B cell (primary cell): ENCODE data around the gene CTIF. TPM values are rescaled to one million over a fixed set of nuclear protein-coding genes. Genes with fewer than 3 reads are reported as not detected.

Experiments
- ATAC-seq: fragments of 200-7000 bp; cut with Tn5 transposase; one replicate; pipeline ENCODE4 v1.10.0; 2021; ENCODE audit warnings: low read depth, mild to moderate bottlenecking, moderate number of reproducible peaks, moderate library complexity
- CTCF ChIA-PET: fragments of 350-600 bp; sonication (Branson Sonifier 250); formaldehyde crosslinking; loops from one replicate; lab custom pipeline; 2021; ENCODE audit warnings: antibody characterized with exemption, inconsistent platforms; lab: Charles Lee
- POLR2A ChIA-PET: fragments of 350-600 bp; sonication (Branson Sonifier 250); formaldehyde crosslinking; loops from one replicate; lab custom pipeline; 2021; ENCODE audit warnings: antibody characterized with exemption; lab: Charles Lee
- DNase-seq: peaks from one replicate; pipeline ENCODE4 v3.0.0; 2013
- H2AFZ ChIP-seq: 2 replicates; pipeline ENCODE4 v1.6.1; 2012; ENCODE audit warnings: mild to moderate bottlenecking, low read depth, low read length; ENCODE audit not compliant: insufficient read depth, poor library complexity, severe bottlenecking
- H3K27ac ChIP-seq, 2 donors: 1 replicate in 1 of 2; 2 replicates in 1 of 2; pipeline ENCODE4 v1.5.1; 2012 to 2013; ENCODE audit warnings: low read length in 2 of 2, mild to moderate bottlenecking in 2 of 2, moderate library complexity in 1 of 2
- H3K27me3 ChIP-seq, 4 experiments: fragments of 200-600 bp in 1 of 4; sonication (generic) in 1 of 4; replicated peaks in 1 of 4; 1 replicate in 2 of 4; 2 replicates in 2 of 4; pipeline versions ENCODE4 v1.6.1 to v1.7.0; 2013 to 2016; ENCODE audit warnings: low read length in 3 of 4, mild to moderate bottlenecking in 2 of 4, mixed read lengths in 1 of 4, moderate library complexity in 1 of 4; ENCODE audit not compliant: insufficient read depth in 4 of 4, control insufficient read depth in 3 of 4; ENCODE audit errors: control extremely low read depth in 1 of 4
- H3K36me3 ChIP-seq, 2 experiments: replicated peaks in 1 of 2; 1 replicate in 1 of 2; 2 replicates in 1 of 2; pipeline versions ENCODE4 v1.6.1 to v1.7.1; 2013; ENCODE audit warnings: low read length in 1 of 2; ENCODE audit not compliant: insufficient read depth in 2 of 2, control insufficient read depth in 1 of 2; ENCODE audit errors: control extremely low read depth in 1 of 2, extremely low read depth in 1 of 2
- H3K4me1 ChIP-seq, 2 donors: fragments of 200-600 bp in 1 of 2; sonication (generic) in 1 of 2; 1 replicate in 1 of 2; 2 replicates in 1 of 2; pipeline versions ENCODE4 v1.5.1 to v1.6.1; 2013 to 2017; ENCODE audit warnings: low read length in 2 of 2; ENCODE audit not compliant: control insufficient read depth in 2 of 2, insufficient read depth in 2 of 2
- H3K4me2 ChIP-seq: replicated peaks from 2 replicates; pipeline ENCODE3; 2012; ENCODE audit warnings: mild to moderate bottlenecking, low read depth, low read length; ENCODE audit not compliant: poor library complexity, severe bottlenecking
- H3K4me3 ChIP-seq, 5 experiments: fragments of 200-600 bp in 1 of 5; sonication (generic) in 1 of 5; 1 replicate in 3 of 5; 2 replicates in 2 of 5; pipeline versions ENCODE4 v1.5.1 to v1.7.0; 2011 to 2016; ENCODE audit warnings: low read length in 4 of 5, mild to moderate bottlenecking in 4 of 5, low read depth in 2 of 5, control low read depth in 1 of 5, moderate library complexity in 1 of 5; ENCODE audit not compliant: insufficient read depth in 1 of 5; ENCODE audit errors: control extremely low read depth in 1 of 5, extremely low read depth in 1 of 5
- H3K79me2 ChIP-seq: fragments of 200-600 bp; sonication (generic); one replicate; pipeline ENCODE4 v1.6.0; 2016; ENCODE audit warnings: low read length; ENCODE audit not compliant: control insufficient read depth, insufficient read depth
- H3K9ac ChIP-seq: fragments of 200-600 bp; sonication (generic); 2 replicates; pipeline ENCODE4 v1.6.1; 2017; ENCODE audit warnings: mild to moderate bottlenecking, low read length, moderate library complexity
- H3K9me3 ChIP-seq, 3 donors: one replicate each; pipeline versions ENCODE4 v1.6.1 to v1.7.1; 2013; ENCODE audit warnings: low read length in 2 of 3; ENCODE audit not compliant: control insufficient read depth in 2 of 3, insufficient read depth in 1 of 3; ENCODE audit errors: control extremely low read depth in 1 of 3
- H4K20me1 ChIP-seq: 2 replicates; pipeline ENCODE4 v1.6.0; 2012; ENCODE audit warnings: mild to moderate bottlenecking, low read length; ENCODE audit not compliant: insufficient read depth, control insufficient read depth, poor library complexity, severe bottlenecking
- H3K27ac Mint-ChIP-seq: one replicate; pipeline ENCODE4 v1.8.0; 2021; ENCODE audit warnings: mixed read lengths
- H3K27me3 Mint-ChIP-seq: one replicate; pipeline ENCODE4 v1.8.0; 2021; ENCODE audit warnings: mixed read lengths
- H3K4me1 Mint-ChIP-seq: one replicate; pipeline ENCODE4 v1.8.0; 2021; ENCODE audit warnings: mixed read lengths
- H3K4me3 Mint-ChIP-seq: one replicate; pipeline ENCODE4 v1.8.0; 2021; ENCODE audit warnings: mixed read lengths
- H3K9me3 Mint-ChIP-seq: one replicate; pipeline ENCODE4 v1.8.0; 2022; ENCODE audit warnings: mixed read lengths; ENCODE audit not compliant: insufficient read depth
- CTCF ChIP-seq: fragments of 200-600 bp; IDR thresholded peaks from one replicate; pipeline ENCODE4 v1.8.0; 2022; ENCODE audit warnings: antibody characterized with exemption, mild to moderate bottlenecking
- EZH2 ChIP-seq: IDR thresholded peaks from 2 replicates; pipeline ENCODE4 v1.6.1; 2012; ENCODE audit warnings: borderline replicate concordance, low read depth, mild to moderate bottlenecking, moderate library complexity, low read length; ENCODE audit not compliant: insufficient read depth, poor library complexity, severe bottlenecking
- WGBS: methylation state at CpG from one replicate; pipeline ENCODE4 v1.1.5; 2013; ENCODE audit warnings: missing lambda C conversion rate; ENCODE audit not compliant: insufficient coverage; 5-methylcytosine and 5-hydroxymethylcytosine counted together
- intact Hi-C: fragments of 100-400 bp; cut with micrococcal nuclease; formaldehyde crosslinking; loops from one replicate; pipeline ENCODE4 v1.10.0; 2022
- polyA plus RNA-seq: library from polyadenylated mRNA; depleted of rRNA; stranded (reverse); fragments of >200 nt; gene quantifications from 2 replicates; pipeline ENCODE4 v1.2.3, GENCODE V29; 2012
- total RNA-seq, 2 donors: library from RNA; stranded (reverse); fragments of 120-200 nt in 1 of 2; gene quantifications; 1 replicate in 1 of 2; 2 replicates in 1 of 2; pipeline versions ENCODE4 v1.2.3 to v1.2.4, GENCODE V29; 2013 to 2022

Gene CTIF
- total and polyA plus RNA-seq, 2 donors (not counting 1 experiment from before 2014, with no cell fraction given) = 3.6 to 16.2 TPM

- ATAC-seq = no peak
- TF ChIP-seq CTCF (no peak), EZH2 (no peak)
- Histone ChIP-seq H3K9me3 (peaks cover 0 to 5% (median 0%) of the 10 kb centered on the region in 3 donors), H3K27ac (no peak overlapping the region), H4K20me1 (no peaks in the 10 kb centered on the region), H2AFZ (no peak overlapping the region), H3K9ac (no peak overlapping the region), H3K4me3 (no peak overlapping the region), H3K36me3 (no peaks in the 10 kb centered on the region), H3K4me2 (peak overlapping the region; percentile 43), H3K27me3 (no peaks in the 10 kb centered on the region), H3K4me1 (peaks cover 17 to 29% of the 10 kb centered on the region in 2 donors), H3K79me2 (no peaks in the 10 kb centered on the region)
- intact Hi-C loops = no loop called here
- 90% methylated on average over 1 of the region's 1 CpG for WGBS
- Mint-ChIP-seq H3K27me3 (no peaks in the 10 kb centered on the region), H3K4me3 (no peak overlapping the region), H3K4me1 (peaks cover 25% of the 10 kb centered on the region), H3K9me3 (no peaks in the 10 kb centered on the region), H3K27ac (peak overlapping the region; percentile 11)
- ChIA-PET POLR2A (no interaction called here), CTCF (interaction anchor here (0.5 kb wide), 1 partner anchor 629 kb away, joined by 3 read pairs; no protein-coding TSS in a partner anchor)
- DNase-seq = peak; percentile 35
These were observed 252.2 kb downstream of the CTIF start for GRCh38 chr18:48790869-48791635.

GRCh38 chr18:48791636-48792105 is 252.8 kb downstream of the CTIF start:
- no peak overlapping the region for H3K4me3 ChIP-seq
- intact Hi-C loops = no loop called here

More at GRCh38 chr18:48791636-48792105, 252.8 kb downstream of the CTIF start:
- ChIA-PET CTCF (no interaction called here), POLR2A (no interaction called here)
- ATAC-seq (no peak), DNase-seq (no peak)
- Mint-ChIP-seq H3K27me3 (no peaks in the 10 kb centered on the region), H3K9me3 (no peaks in the 10 kb centered on the region), H3K4me3 (peak overlapping the region; percentile 12), H3K27ac (peak overlapping the region; percentile 18), H3K4me1 (peaks cover 20% of the 10 kb centered on the region)
- Histone ChIP-seq H3K27me3 (no peaks in the 10 kb centered on the region), H2AFZ (no peak overlapping the region), H3K36me3 (no peaks in the 10 kb centered on the region), H3K4me1 (peaks cover 13 to 23% of the 10 kb centered on the region in 2 donors), H3K27ac (no peak overlapping the region), H4K20me1 (no peaks in the 10 kb centered on the region), H3K9ac (no peak overlapping the region), H3K4me2 (no peak overlapping the region), H3K79me2 (no peaks in the 10 kb centered on the region), H3K9me3 (peaks cover 0 to 5% (median 0%) of the 10 kb centered on the region in 3 donors)
- 90% methylated on average over 2 of the region's 4 CpGs for WGBS
- TF ChIP-seq EZH2 (no peak), CTCF (no peak)
